ENCODE measurements around the gene CENPX. TPM values are rescaled to one million over a fixed set of nuclear protein-coding genes. Genes with fewer than 3 reads are reported as not detected.

The CENPX gene
- total and polyA plus RNA-seq, 4 experiments from 2014 or later: 33.4 to 70.8 (median 36.7) TPM

DNA sequence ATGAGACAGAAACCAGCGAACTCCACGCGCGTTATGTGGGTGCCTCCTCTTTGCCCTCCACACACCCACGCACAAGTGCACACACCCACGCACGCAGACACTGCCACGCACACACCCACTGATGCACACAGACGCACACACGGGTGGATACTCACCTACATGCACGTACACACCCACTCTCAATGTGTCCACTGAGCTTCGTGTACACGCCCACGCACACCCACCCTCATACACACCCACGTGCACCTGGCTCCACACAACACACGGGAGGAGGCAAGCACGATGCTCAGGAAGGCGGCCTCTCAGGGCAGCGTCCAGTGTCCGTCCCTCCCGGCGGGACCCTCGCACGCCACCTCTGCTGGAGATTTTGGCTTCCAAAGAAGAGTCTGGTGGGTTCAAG is 24.7 kb upstream of the CENPX start:
- Mint-ChIP-seq H3K27me3 (no peaks in the 10 kb centered on the region), H3K4me1 (peaks cover 2 to 14% (median 6%) of the 10 kb centered on the region in 4 donors), H3K27ac (peak overlapping the region in 3 of 7 donors; percentile 23 to 54 (median 29)), H3K36me3 (peaks cover 3 to 11% of the 10 kb centered on the region in 2 donors), H3K9me3 (peaks cover 0 to 2% (median 0%) of the 10 kb centered on the region in 8 donors), H3K4me3 (peak overlapping the region in 3 of 8 donors; percentile 50 to 59 (median 52))
- H3K36me3 ChIP-seq (ENCODE audit: insufficient read depth, low read length): no peaks in the 10 kb centered on the region
- DNase-seq: no peak
- CTCF ChIA-PET (ENCODE audit: partially characterized antibody): no interaction called here
- no peaks in the 10 kb centered on the region for H3K27me3 ChIP-seq (ENCODE audit: insufficient read depth, low read length)
- peaks cover 14% of the 10 kb centered on the region for H3K4me1 ChIP-seq (ENCODE audit: insufficient read depth, low read length)
- intact Hi-C loops (cut with micrococcal nuclease): no loop called here
- H3K4me3 ChIP-seq (ENCODE audit: low read length in 2 of 2): no peak overlapping the region
- H3K27ac ChIP-seq (ENCODE audit: low read depth, low read length): no peak overlapping the region
- H3K9me3 ChIP-seq (ENCODE audit: control insufficient read depth in 1 of 2, low read length in 2 of 2): no peaks in the 10 kb centered on the region
- POLR2A ChIA-PET (ENCODE audit: partially characterized antibody): no interaction called here

DNA sequence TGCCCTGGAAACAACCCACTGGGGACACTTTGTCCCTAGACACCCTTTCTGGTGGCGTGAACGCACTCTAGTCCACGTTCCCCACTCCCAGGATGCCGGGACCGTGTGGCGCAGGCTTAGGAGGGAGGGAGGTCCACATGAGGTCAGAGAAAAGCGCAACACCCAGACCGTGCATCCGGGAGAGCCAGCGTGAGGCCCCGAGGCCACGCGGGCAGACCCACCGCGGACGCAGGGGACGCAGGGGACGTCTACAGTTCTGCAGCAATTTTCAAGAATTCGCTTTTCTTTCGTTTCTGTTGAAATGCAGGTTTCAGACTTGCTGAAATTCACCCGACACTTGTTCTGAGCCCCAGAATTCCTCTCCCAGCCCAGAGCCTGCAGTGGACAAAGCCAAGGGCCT is 24.2 kb upstream of the CENPX start:
- Mint-ChIP-seq H3K36me3 (peaks cover 3 to 11% of the 10 kb centered on the region in 2 donors), H3K4me1 (peaks cover 2 to 14% (median 6%) of the 10 kb centered on the region in 4 donors), H3K27ac (no peak overlapping the region), H3K27me3 (no peaks in the 10 kb centered on the region), H3K9me3 (no peaks in the 10 kb centered on the region), H3K4me3 (peak overlapping the region in 1 of 8 donors; percentile 57)
- H3K27ac ChIP-seq (ENCODE audit: low read depth, low read length): no peak overlapping the region
- DNase-seq: no peak
- H3K4me3 ChIP-seq (ENCODE audit: low read length in 2 of 2): no peak overlapping the region
- POLR2A ChIA-PET (ENCODE audit: partially characterized antibody): no interaction called here
- no peaks in the 10 kb centered on the region for H3K27me3 ChIP-seq (ENCODE audit: insufficient read depth, low read length)
- no peaks in the 10 kb centered on the region for H3K36me3 ChIP-seq (ENCODE audit: insufficient read depth, low read length)
- H3K9me3 ChIP-seq (ENCODE audit: control insufficient read depth in 1 of 2, low read length in 2 of 2): no peaks in the 10 kb centered on the region
- intact Hi-C loops (cut with micrococcal nuclease): no loop called here
- CTCF ChIA-PET (ENCODE audit: partially characterized antibody): no interaction called here
- peaks cover 12% of the 10 kb centered on the region for H3K4me1 ChIP-seq (ENCODE audit: insufficient read depth, low read length)

DNA sequence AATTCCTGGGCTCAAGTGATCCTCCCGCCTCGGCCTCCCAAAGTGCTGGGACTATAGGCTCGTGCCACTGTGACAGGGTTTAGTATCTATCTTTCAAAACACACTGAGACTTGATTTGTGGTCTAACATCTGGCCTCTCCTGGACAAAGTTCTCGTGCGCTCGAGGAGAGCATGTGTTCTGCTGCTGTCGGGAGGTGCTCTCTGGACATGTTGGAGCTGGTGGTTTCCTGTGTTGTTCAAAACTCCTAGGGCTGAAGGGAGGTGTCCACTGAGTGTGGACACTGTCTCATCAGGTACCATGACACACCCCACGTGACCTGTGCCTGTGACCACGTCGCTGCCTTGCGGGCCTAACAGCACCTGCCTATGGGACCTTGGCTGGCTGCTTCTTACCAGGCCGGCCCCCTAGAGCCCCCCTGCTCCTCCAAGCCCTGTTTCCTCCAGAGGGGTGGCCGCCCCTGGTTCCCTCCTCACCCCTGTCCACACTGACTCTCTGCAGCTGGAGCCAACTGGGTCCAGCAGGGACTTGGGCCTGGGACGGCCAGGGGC is 23.3 kb upstream of the CENPX start:
- H3K27ac Mint-ChIP-seq: no peak overlapping the region
- H3K9me3 Mint-ChIP-seq: no peaks in the 10 kb centered on the region

DNA sequence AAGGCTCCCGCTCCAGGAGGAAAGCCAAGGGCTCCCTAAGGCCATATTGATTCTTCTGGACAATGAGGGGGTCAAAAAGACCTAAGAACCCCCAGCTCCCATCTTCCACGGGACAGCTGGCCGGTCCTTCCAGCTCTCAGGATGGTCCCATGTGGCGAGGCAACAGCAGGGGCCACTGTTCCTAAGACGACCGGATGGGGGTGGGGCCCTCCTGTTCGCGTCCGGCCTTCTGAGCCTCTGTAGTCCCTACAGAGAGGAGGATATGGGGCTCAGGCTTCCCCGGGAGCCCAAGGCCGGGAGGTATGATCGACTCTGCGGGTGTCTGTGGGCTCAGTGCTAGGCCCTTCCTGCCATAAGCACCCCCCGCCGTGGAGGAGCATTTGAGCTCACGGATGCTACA is 20.8 kb upstream of the CENPX start:
- ChIA-PET POLR2A (ENCODE audit: partially characterized antibody) (interaction anchor here (1.4 kb wide), 1 partner anchor 22 kb away, joined by 5 read pairs; the partner anchor contains the start of gene DUS1L), CTCF (ENCODE audit: partially characterized antibody) (interaction anchor here (1.1 kb wide), 1 partner anchor 8 kb away, joined by 3 read pairs; no protein-coding TSS in a partner anchor)
- no peaks in the 10 kb centered on the region for H3K36me3 ChIP-seq (ENCODE audit: insufficient read depth, low read length)
- no peaks in the 10 kb centered on the region for H3K27me3 ChIP-seq (ENCODE audit: insufficient read depth, low read length)
- no peaks in the 10 kb centered on the region for H3K4me1 ChIP-seq (ENCODE audit: insufficient read depth, low read length)
- Mint-ChIP-seq H3K4me3 (no peak overlapping the region), H3K36me3 (peaks cover 3 to 9% of the 10 kb centered on the region in 2 donors), H3K27me3 (no peaks in the 10 kb centered on the region), H3K9me3 (no peaks in the 10 kb centered on the region), H3K4me1 (peaks cover 3 to 10% (median 7%) of the 10 kb centered on the region in 4 donors), H3K27ac (no peak overlapping the region)
- H3K4me3 ChIP-seq (ENCODE audit: low read length in 2 of 2): no peak overlapping the region
- no peak for DNase-seq
- no peaks in the 10 kb centered on the region for H3K9me3 ChIP-seq (ENCODE audit: control insufficient read depth in 1 of 2, low read length in 2 of 2)
- H3K27ac ChIP-seq (ENCODE audit: low read depth, low read length): no peak overlapping the region
- intact Hi-C loops (cut with micrococcal nuclease): no loop called here

More for the DNA sequence above, 23.3 kb upstream of the CENPX start:
- DNase-seq: no peak
- H3K4me1 Mint-ChIP-seq: peaks cover 2 to 14% (median 6%) of the 10 kb centered on the region in 4 donors
- Histone ChIP-seq H3K36me3 (ENCODE audit: insufficient read depth, low read length) (no peaks in the 10 kb centered on the region), H3K4me1 (ENCODE audit: insufficient read depth, low read length) (peaks cover 12% of the 10 kb centered on the region), H3K9me3 (ENCODE audit: control insufficient read depth in 1 of 2, low read length in 2 of 2) (no peaks in the 10 kb centered on the region), H3K4me3 (ENCODE audit: low read length in 2 of 2) (no peak overlapping the region), H3K27me3 (ENCODE audit: insufficient read depth, low read length) (no peaks in the 10 kb centered on the region), H3K27ac (ENCODE audit: low read depth, low read length) (no peak overlapping the region)
- H3K4me3 Mint-ChIP-seq: no peak overlapping the region
- no peaks in the 10 kb centered on the region for H3K27me3 Mint-ChIP-seq
- CTCF ChIA-PET (ENCODE audit: partially characterized antibody): no interaction called here
- intact Hi-C loops (cut with micrococcal nuclease): no loop called here
- peaks cover 3 to 11% of the 10 kb centered on the region in 2 donors for H3K36me3 Mint-ChIP-seq
- POLR2A ChIA-PET (ENCODE audit: partially characterized antibody): no interaction called here

DNA sequence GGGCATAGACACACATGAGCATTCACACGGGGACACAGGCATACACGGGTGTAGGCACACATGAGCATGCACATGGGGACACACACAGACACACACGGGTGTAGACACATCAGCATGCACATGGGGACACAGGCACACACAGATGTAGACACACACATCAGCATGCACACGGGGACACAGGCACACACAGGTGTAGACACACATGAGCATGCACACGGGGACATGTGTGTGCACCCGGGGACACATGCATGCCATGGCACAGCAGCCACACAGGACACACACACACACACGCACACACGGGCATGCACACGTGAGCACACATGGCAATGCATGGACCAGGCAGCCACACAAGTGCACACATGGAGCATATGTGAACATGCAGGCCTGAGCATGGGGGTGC is 20.0 kb upstream of the CENPX start:
- H3K27me3 Mint-ChIP-seq: no peaks in the 10 kb centered on the region
- Histone ChIP-seq H3K4me1 (ENCODE audit: insufficient read depth, low read length) (peaks cover 5% of the 10 kb centered on the region), H3K27me3 (ENCODE audit: insufficient read depth, low read length) (no peaks in the 10 kb centered on the region), H3K36me3 (ENCODE audit: insufficient read depth, low read length) (no peaks in the 10 kb centered on the region), H3K9me3 (ENCODE audit: control insufficient read depth in 1 of 2, low read length in 2 of 2) (no peaks in the 10 kb centered on the region), H3K4me3 (ENCODE audit: low read length in 2 of 2) (no peak overlapping the region), H3K27ac (ENCODE audit: low read depth, low read length) (no peak overlapping the region)
- POLR2A ChIA-PET (ENCODE audit: partially characterized antibody): interaction anchor here (1.4 kb wide), 1 partner anchor 23 kb away, joined by 5 read pairs; the partner anchor contains the start of gene DUS1L
- peaks cover 3 to 7% of the 10 kb centered on the region in 2 donors for H3K36me3 Mint-ChIP-seq
- CTCF ChIA-PET (ENCODE audit: partially characterized antibody): no interaction called here
- DNase-seq: no peak
- H3K4me3 Mint-ChIP-seq: no peak overlapping the region
- no peak overlapping the region for H3K27ac Mint-ChIP-seq
- intact Hi-C loops (cut with micrococcal nuclease): no loop called here
- no peaks in the 10 kb centered on the region for H3K9me3 Mint-ChIP-seq
- H3K4me1 Mint-ChIP-seq: peaks cover 7 to 14% (median 11%) of the 10 kb centered on the region in 4 donors

DNA sequence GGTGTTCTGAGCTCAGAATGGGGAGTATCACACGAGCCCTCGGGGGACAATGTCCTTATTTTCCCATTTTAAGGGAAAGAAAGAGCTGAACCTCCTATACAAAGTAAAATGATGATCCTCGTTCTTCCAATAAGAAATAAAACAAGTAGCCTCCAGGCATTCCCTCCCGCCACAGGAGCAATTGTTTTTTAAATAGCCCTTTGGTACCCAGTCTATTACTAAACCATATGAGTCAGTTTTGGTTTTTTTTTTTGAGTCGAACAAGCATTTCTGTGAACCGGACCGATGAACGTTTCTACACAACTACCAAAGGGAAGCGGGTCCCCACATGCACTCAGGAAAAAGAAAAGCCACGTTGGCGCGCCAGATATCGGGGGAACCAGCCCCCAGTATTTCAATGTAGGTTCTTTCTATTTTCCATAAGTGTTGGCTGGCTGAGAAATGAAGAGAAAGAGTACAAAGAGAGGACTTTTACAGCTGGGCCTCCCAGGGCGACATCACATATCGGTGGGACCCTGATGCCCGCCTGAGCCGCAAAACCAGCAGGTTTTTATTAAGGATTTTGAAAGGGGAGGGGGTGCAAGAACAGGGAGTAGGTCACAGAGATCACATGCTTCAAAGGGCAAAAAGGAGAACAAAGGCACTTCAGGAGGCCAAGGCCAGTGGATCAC is 18.6 kb upstream of the CENPX start:
- POLR2A ChIA-PET (ENCODE audit: partially characterized antibody): no interaction called here
- no peak overlapping the region for H3K27ac ChIP-seq (ENCODE audit: low read depth, low read length)
- CTCF ChIA-PET (ENCODE audit: partially characterized antibody): interaction anchor here (1.3 kb wide), 1 partner anchor 82 kb away, joined by 3 read pairs; no protein-coding TSS in a partner anchor
- H3K27me3 Mint-ChIP-seq: no peaks in the 10 kb centered on the region
- intact Hi-C loops (cut with micrococcal nuclease): no loop called here
- H3K9me3 ChIP-seq (ENCODE audit: control insufficient read depth in 1 of 2, low read length in 2 of 2): no peaks in the 10 kb centered on the region
- no peak overlapping the region for H3K4me3 Mint-ChIP-seq
- peaks cover 9 to 22% (median 12%) of the 10 kb centered on the region in 4 donors for H3K4me1 Mint-ChIP-seq
- H3K27me3 ChIP-seq (ENCODE audit: insufficient read depth, low read length): no peaks in the 10 kb centered on the region
- no peak for DNase-seq
- no peaks in the 10 kb centered on the region for H3K9me3 Mint-ChIP-seq
- H3K36me3 Mint-ChIP-seq: peaks cover 0 to 1% of the 10 kb centered on the region in 2 donors
- peaks cover 11% of the 10 kb centered on the region for H3K4me1 ChIP-seq (ENCODE audit: insufficient read depth, low read length)
- no peaks in the 10 kb centered on the region for H3K36me3 ChIP-seq (ENCODE audit: insufficient read depth, low read length)
- no peak overlapping the region for H3K4me3 ChIP-seq (ENCODE audit: low read length in 2 of 2)
- H3K27ac Mint-ChIP-seq: no peak overlapping the region

DNA sequence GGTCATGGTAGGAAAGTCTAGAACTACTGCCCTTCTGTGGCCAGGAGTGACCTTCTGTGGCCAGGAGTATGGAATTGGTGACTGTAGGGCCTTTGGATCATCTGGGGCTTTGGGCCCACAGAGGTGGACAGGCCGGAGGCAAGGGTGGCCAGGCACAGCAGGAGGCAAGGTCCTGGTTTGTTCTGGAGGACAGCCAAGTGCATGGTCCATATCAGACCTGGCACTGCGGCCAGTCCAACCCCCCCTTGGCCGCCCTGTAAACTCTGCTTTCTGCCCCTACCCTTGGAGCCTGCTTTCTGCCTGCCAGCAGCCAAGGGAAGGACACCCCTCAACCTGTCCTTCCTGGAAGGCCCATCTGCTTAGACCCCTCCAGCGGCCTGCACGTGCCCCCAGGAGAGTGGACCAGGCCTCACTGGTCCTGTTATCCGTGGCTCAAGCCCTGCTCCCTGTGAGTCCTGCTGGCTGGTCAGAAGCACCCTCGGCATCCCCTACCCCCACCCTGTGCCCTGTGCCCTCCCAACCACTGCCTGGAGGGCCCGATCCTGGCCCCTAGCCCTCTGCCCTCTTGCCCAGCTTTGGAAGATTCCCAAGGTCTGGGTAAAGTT is 17.1 kb upstream of the CENPX start:
- no peaks in the 10 kb centered on the region for H3K9me3 Mint-ChIP-seq
- H3K27ac Mint-ChIP-seq: peak overlapping the region in 1 of 7 donors; percentile 59
- H3K27me3 Mint-ChIP-seq: no peaks in the 10 kb centered on the region
- H3K27ac ChIP-seq (ENCODE audit: low read depth, low read length): no peak overlapping the region
- peaks cover 19% of the 10 kb centered on the region for H3K4me1 ChIP-seq (ENCODE audit: insufficient read depth, low read length)
- no peaks in the 10 kb centered on the region for H3K36me3 ChIP-seq (ENCODE audit: insufficient read depth, low read length)
- H3K4me3 Mint-ChIP-seq: peak overlapping the region in 1 of 8 donors; percentile 25
- intact Hi-C loops (cut with micrococcal nuclease): loop anchor here (5.0 to 10.0 kb wide), 3 partner anchors 77 to 375 kb away; partner anchors contain the start of genes HEXD, NOTUM and OGFOD3
- DNase-seq: no peak
- H3K27me3 ChIP-seq (ENCODE audit: insufficient read depth, low read length): no peaks in the 10 kb centered on the region
- H3K4me3 ChIP-seq (ENCODE audit: low read length in 2 of 2): no peak overlapping the region
- peaks cover 13 to 36% (median 18%) of the 10 kb centered on the region in 4 donors for H3K4me1 Mint-ChIP-seq
- H3K9me3 ChIP-seq (ENCODE audit: control insufficient read depth in 1 of 2, low read length in 2 of 2): no peaks in the 10 kb centered on the region
- CTCF ChIA-PET (ENCODE audit: partially characterized antibody): interaction anchor here (0.7 to 1.4 kb wide), 4 partner anchors 9 to 80 kb away, joined by 3 to 5 read pairs (median 3); partner anchors contain the start of gene LRRC45
- peaks cover 0 to 6% of the 10 kb centered on the region in 2 donors for H3K36me3 Mint-ChIP-seq
- POLR2A ChIA-PET (ENCODE audit: partially characterized antibody): interaction anchor here (1.0 kb wide), 1 partner anchor 62 kb away, joined by 3 read pairs; no protein-coding TSS in a partner anchor
